Measurements from ENCODE around the gene ZNF148.

- no peak for TF ChIP-seq MAZ (IDR thresholded peaks at IDR 0.05; ENCODE audit: borderline replicate concordance, low read depth, low read length)
- TF ChIP-seq POLR2A (IDR thresholded peaks at IDR 0.05; ENCODE audit: low read depth, low read length), result no peak
- TF ChIP-seq CTCF (conservative IDR thresholded peaks at IDR 0.05; ENCODE audit: low read depth, low read length), result no peak
- TF ChIP-seq RAD21 (IDR thresholded peaks at IDR 0.05; ENCODE audit: low read length), result no peak
- no peak for TF ChIP-seq MXI1 (IDR thresholded peaks at IDR 0.05; ENCODE audit: borderline replicate concordance, low read depth, low read length)
- no peak for TF ChIP-seq USF2 (IDR thresholded peaks at IDR 0.05; ENCODE audit: low read depth, low read length)
- no peak for TF ChIP-seq BHLHE40 (IDR thresholded peaks at IDR 0.05; ENCODE audit: low read depth, low read length)
- TF ChIP-seq CEBPB (IDR thresholded peaks at IDR 0.05; ENCODE audit: low read depth, low read length), result no peak
- no peak for TF ChIP-seq MAFK (IDR thresholded peaks at IDR 0.05; ENCODE audit: low read depth, low read length)
- TF ChIP-seq RCOR1 (IDR thresholded peaks at IDR 0.05; ENCODE audit: insufficient replicate concordance, low read length), result no peak
- TF ChIP-seq NFE2L2 (IDR thresholded peaks at IDR 0.05; ENCODE audit: low read depth, low read length), result no peak
These were observed 4.4 kb upstream of the ZNF148 start for GRCh38 chr3:125379483-125379882.

Measured in IMR-90 (cell line).